DND-41 (cell line): ENCODE data around the gene TMOD4.
"Not testable (repeated sequence)": the region's sequence is repeated elsewhere in the genome, so short reads cannot be mapped to it uniquely, and the experiment has no call there.

ENCODE experiments used
- ATAC-seq: fragments of 200-7000 bp; cut with Tn5 transposase; 3 replicates; pipeline ENCODE4 v1.9.1; 2021; ENCODE audit warnings: low read depth; ENCODE audit not compliant: insufficient read depth
- DNase-seq: peaks from one replicate; pipeline ENCODE4 v3.0.0-alpha.2; 2020
- H2AFZ ChIP-seq: 2 replicates; pipeline ENCODE4 v1.6.0; 2012; ENCODE audit warnings: low read depth, low read length
- H3K27ac ChIP-seq: 2 replicates; pipeline ENCODE4 v1.5.1; 2012; ENCODE audit warnings: low read length, inconsistent platforms
- H3K27me3 ChIP-seq: fragments of 200-600 bp; sonication (generic); 2 replicates; pipeline ENCODE4 v1.6.0; 2012; ENCODE audit warnings: low read length, mild to moderate bottlenecking, inconsistent platforms; ENCODE audit not compliant: insufficient read depth, poor library complexity
- H3K36me3 ChIP-seq: 2 replicates; pipeline ENCODE4 v1.5.1; 2012; ENCODE audit warnings: low read length, inconsistent platforms; ENCODE audit not compliant: insufficient read depth
- H3K4me1 ChIP-seq: 2 replicates; pipeline ENCODE4 v1.5.1; 2012; ENCODE audit warnings: mild to moderate bottlenecking, low read length; ENCODE audit not compliant: insufficient read depth
- H3K4me2 ChIP-seq: 2 replicates; pipeline ENCODE4 v1.6.0; 2012; ENCODE audit warnings: mild to moderate bottlenecking, moderate library complexity, low read length, inconsistent platforms; ENCODE audit not compliant: insufficient read depth
- H3K4me3 ChIP-seq, 2 experiments: fragments of 200-600 bp in 1 of 2; shearing (Covaris generic) in 1 of 2; 2 replicates each; pipeline ENCODE4 v1.5.1; 2012 to 2016; ENCODE audit warnings: inconsistent platforms in 2 of 2, low read length in 2 of 2, mild to moderate bottlenecking in 2 of 2, low read depth in 1 of 2, moderate library complexity in 1 of 2
- H3K79me2 ChIP-seq: 2 replicates; pipeline ENCODE4 v1.6.0; 2012; ENCODE audit warnings: low read length, inconsistent platforms; ENCODE audit not compliant: insufficient read depth
- H3K9ac ChIP-seq: 2 replicates; pipeline ENCODE4 v1.6.0; 2012; ENCODE audit warnings: low read depth, mild to moderate bottlenecking, inconsistent platforms, low read length, moderate library complexity
- H3K9me3 ChIP-seq: 2 replicates; pipeline ENCODE4 v1.5.1; 2012; ENCODE audit warnings: low read length, moderate library complexity, mild to moderate bottlenecking, inconsistent platforms; ENCODE audit not compliant: insufficient read depth, severe bottlenecking
- H4K20me1 ChIP-seq: 2 replicates; pipeline ENCODE4 v1.6.0; 2012; ENCODE audit warnings: low read length; ENCODE audit not compliant: insufficient read depth
- CTCF ChIP-seq: IDR thresholded peaks from 2 replicates; pipeline ENCODE4 v1.5.1; 2012; ENCODE audit warnings: borderline replicate concordance, low read length, moderate library complexity, mild to moderate bottlenecking; ENCODE audit not compliant: poor library complexity, severe bottlenecking; ENCODE audit errors: extremely low read depth
- EZH2 ChIP-seq: IDR thresholded peaks from 3 replicates; pipeline ENCODE4 v1.6.1; 2012; ENCODE audit warnings: borderline replicate concordance, low read depth, mild to moderate bottlenecking, moderate library complexity, low read length, inconsistent platforms; ENCODE audit not compliant: severe bottlenecking

The TMOD4 gene

DNA sequence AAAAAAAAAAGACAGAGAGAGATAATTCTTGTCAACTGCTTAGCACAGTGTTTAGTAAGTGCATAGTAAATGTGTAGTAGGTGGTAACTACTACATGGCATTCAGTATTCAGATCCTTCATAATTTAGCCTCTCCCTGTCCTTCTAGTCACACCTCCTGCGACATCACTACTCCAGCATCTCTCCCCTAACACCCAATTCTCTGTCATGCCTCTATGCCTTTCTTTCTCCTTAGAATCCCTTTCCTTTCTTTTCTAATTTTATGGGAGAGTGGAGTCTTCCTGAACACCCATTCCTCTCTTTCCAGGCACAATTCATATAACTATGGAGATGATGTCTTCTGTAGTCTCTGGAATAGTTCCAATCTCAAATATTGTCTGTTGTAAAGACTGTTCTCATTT is 18.1 kb upstream of the TMOD4 start:
- no peak for DNase-seq
- Histone ChIP-seq H3K4me2 (no peak overlapping the region), H3K79me2 (peaks cover 16% of the 10 kb centered on the region), H2AFZ (no peak overlapping the region), H3K4me3 (no peak overlapping the region), H3K27ac (no peak overlapping the region), H3K9me3 (no peaks in the 10 kb centered on the region), H3K27me3 (no peaks in the 10 kb centered on the region), H3K9ac (no peak overlapping the region), H3K36me3 (no peaks in the 10 kb centered on the region; the same call in 1 of the 2 replicates), H3K4me1 (peaks cover 27% of the 10 kb centered on the region), H4K20me1 (peaks cover under 1% of the 10 kb centered on the region; the same call in 1 of the 2 replicates)
- TF ChIP-seq CTCF = no peak
- no peak for ATAC-seq

DNA sequence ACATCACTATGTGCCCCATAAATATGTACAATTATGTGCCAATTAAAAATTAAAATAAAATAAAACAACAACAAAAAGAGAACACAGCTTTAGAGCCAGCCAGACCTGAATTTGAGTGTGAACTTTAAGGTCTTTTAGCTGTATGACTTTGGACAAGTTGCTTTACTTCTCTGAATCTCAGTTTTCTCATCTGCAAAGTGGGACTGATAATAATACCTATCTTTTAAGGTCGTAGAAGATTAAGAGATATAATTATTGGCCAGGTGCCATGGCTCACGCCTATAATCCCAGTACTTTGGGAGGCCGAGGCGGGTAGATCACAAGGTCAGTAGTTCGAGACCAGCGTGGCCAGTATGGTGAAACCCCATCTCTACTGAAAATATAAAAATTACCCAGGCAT is 17.5 kb upstream of the TMOD4 start:
- TF ChIP-seq EZH2 = no peak
- no peak for TF ChIP-seq CTCF
- Histone ChIP-seq H3K4me1 (peaks cover 32% of the 10 kb centered on the region), H4K20me1 (no peaks in the 10 kb centered on the region), H3K9me3 (no peaks in the 10 kb centered on the region), H3K4me2 (no peak overlapping the region), H2AFZ (no peak overlapping the region), H3K27me3 (no peaks in the 10 kb centered on the region), H3K9ac (no peak overlapping the region), H3K27ac (no peak overlapping the region), H3K79me2 (peaks cover 16% of the 10 kb centered on the region), H3K36me3 (no peaks in the 10 kb centered on the region), H3K4me3 (no peak overlapping the region)
- ATAC-seq (no peak), DNase-seq (no peak)

GRCh38 chr1:151192047-151192446 is 16.3 kb upstream of the TMOD4 start:
- Histone ChIP-seq H3K9ac (no peak overlapping the region), H3K27ac (no peak overlapping the region), H3K4me3 (no peak overlapping the region), H4K20me1 (no peaks in the 10 kb centered on the region), H2AFZ (no peak overlapping the region), H3K9me3 (no peaks in the 10 kb centered on the region), H3K4me2 (no peak overlapping the region), H3K79me2 (peaks cover 29% of the 10 kb centered on the region), H3K27me3 (no peaks in the 10 kb centered on the region), H3K4me1 (peaks cover 33% of the 10 kb centered on the region), H3K36me3 (no peaks in the 10 kb centered on the region)
- ATAC-seq (no peak), DNase-seq (no peak)
- no peak for TF ChIP-seq EZH2
- TF ChIP-seq CTCF = no peak

DNA sequence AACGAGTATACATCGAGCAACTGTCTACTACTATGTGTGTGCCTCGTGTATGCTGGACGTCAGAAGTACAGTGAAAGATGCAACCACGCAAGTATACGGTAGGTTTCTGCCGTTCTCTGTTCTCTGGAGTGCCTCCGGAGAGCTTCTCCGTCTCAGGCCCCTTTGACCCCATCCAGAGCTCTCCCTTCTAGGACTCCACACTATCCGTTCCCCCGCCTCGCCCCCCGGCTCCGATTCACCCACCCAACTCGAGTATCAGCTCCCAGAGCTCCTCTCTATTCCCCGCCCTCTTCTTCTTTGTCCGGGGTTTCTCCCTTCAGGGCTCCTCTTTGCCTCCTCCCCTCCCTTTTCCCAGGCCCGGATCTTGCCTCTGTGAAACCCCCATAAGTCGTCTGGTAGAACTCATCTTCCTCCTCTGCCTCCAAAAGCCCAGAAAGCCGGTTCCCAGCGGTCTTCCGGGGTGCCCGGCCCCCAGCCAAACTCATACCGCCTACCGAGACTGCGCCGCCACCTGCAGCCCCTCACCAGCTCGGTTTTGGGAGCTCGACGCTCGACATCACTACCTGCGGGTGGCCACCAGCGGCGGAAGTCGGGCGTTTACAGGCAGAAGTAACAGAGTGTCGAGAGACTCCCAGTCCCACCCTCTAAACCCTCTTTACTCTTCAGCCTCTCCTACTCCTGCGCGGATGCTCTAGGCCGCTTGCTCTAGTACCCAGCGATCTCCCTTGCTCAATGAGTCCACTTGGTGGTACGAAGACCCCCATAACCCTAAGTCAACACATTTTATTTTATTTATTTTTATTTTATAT is 14.1 kb upstream of the TMOD4 start, which contains the start of gene VPS72:
TSS of gene VPS72 (minus strand) at position 561 of the 809 bp plus-strand sequence. CDS start at position 485, 76 bp downstream.
- Histone ChIP-seq H3K4me2 (peak within 1 kb of the TSS; percentile 63), H2AFZ (peak within 1 kb of the TSS; percentile 78), H3K27me3 (no peaks in the 10 kb centered on the region), H4K20me1 (no peaks in the 10 kb centered on the region), H3K27ac (peak within 1 kb of the TSS; percentile 82), H3K9me3 (no peaks in the 10 kb centered on the region), H3K36me3 (peaks cover 14% of the 10 kb centered on the region), H3K4me1 (peaks cover 28% of the 10 kb centered on the region), H3K4me3 (peak within 1 kb of the TSS; percentile 46 to 66), H3K9ac (peak within 1 kb of the TSS; percentile 73), H3K79me2 (peaks cover 39% of the 10 kb centered on the region)
- ATAC-seq = peak; percentile 91
- DNase-seq = peak; percentile 94
- no peak for TF ChIP-seq EZH2
- peak; percentile 19 for TF ChIP-seq CTCF

GRCh38 chr1:151188667-151189066 is 12.9 kb upstream of the TMOD4 start:
- Histone ChIP-seq H3K27ac (peak overlapping the region; percentile 82), H3K79me2 (peaks cover 39% of the 10 kb centered on the region), H3K9ac (peak overlapping the region; percentile 73), H3K4me3 (peak overlapping the region; percentile 46 to 66; a peak in 3 of 4 replicates), H3K4me2 (peak overlapping the region; percentile 63), H3K4me1 (peaks cover 28% of the 10 kb centered on the region), H3K36me3 (peaks cover 24% of the 10 kb centered on the region)
- not testable (repeated sequence) for H2AFZ ChIP-seq, H4K20me1 ChIP-seq, ATAC-seq, H3K27me3 ChIP-seq, DNase-seq, H3K9me3 ChIP-seq
